HG03342 (cell line): ENCODE results near the gene ZNF185.

Experiments used
- ATAC-seq: cut with Tn5 transposase; IDR thresholded peaks from one replicate; pipeline ENCODE4 v1.9.1; 2021; ENCODE audit warnings: mild to moderate bottlenecking, moderate library complexity; ENCODE audit not compliant: unreplicated experiment

ZNF185 gene

GRCh38 chrX:152897222-152898131, at the start of gene ZNF185:
Gene ZNF185 (plus strand): TSS chrX:152898067. CDS start chrX:152914490, 16,423 bp downstream.
- ATAC-seq: no peak

- no peak for ATAC-seq
These were observed 47.4 kb upstream of the ZNF185 start for GRCh38 chrX:152850465-152850864.

GRCh38 chrX:152853986-152854385, 43.9 kb upstream of the ZNF185 start:
- no peak for ATAC-seq

- ATAC-seq: no peak
These were observed 36.8 kb upstream of the ZNF185 start for GRCh38 chrX:152861116-152861515.

GRCh38 chrX:152861826-152862225, 36.0 kb upstream of the ZNF185 start:
- no peak for ATAC-seq

- ATAC-seq: no peak
These were observed 32.5 kb upstream of the ZNF185 start for GRCh38 chrX:152865232-152865920.

GRCh38 chrX:152866386-152866785, 31.5 kb upstream of the ZNF185 start:
- no peak for ATAC-seq

- no peak for ATAC-seq
These were observed 27.9 kb upstream of the ZNF185 start for GRCh38 chrX:152869972-152870371.

GRCh38 chrX:152871260-152871659, 26.6 kb upstream of the ZNF185 start:
- ATAC-seq: no peak

GRCh38 chrX:152872522-152872921, 25.3 kb upstream of the ZNF185 start:
- no peak for ATAC-seq

GRCh38 chrX:152873361-152873760, 24.5 kb upstream of the ZNF185 start:
- ATAC-seq: no peak

GRCh38 chrX:152876931-152877840, 20.7 kb upstream of the ZNF185 start:
- ATAC-seq: no peak

- ATAC-seq: no peak
These were observed 18.7 kb upstream of the ZNF185 start for GRCh38 chrX:152878976-152879755.

GRCh38 chrX:152881289-152881688, 16.6 kb upstream of the ZNF185 start:
- ATAC-seq: no peak

- ATAC-seq: no peak
These were observed 13.7 kb upstream of the ZNF185 start for GRCh38 chrX:152884171-152884570.

- no peak for ATAC-seq
These were observed 11.2 kb upstream of the ZNF185 start for GRCh38 chrX:152886716-152887115.

GRCh38 chrX:152892499-152892898, 5.4 kb upstream of the ZNF185 start:
- no peak for ATAC-seq

- no peak for ATAC-seq
These were observed 4.6 kb upstream of the ZNF185 start for GRCh38 chrX:152892999-152893891.

- ATAC-seq: no peak
These were observed 3.8 kb upstream of the ZNF185 start for GRCh38 chrX:152893980-152894610.
